ENCODE measurements around the gene PALM3.
A peak's percentile ranks its signal among the peaks of the same experiment; 100 is the strongest.

DNA sequence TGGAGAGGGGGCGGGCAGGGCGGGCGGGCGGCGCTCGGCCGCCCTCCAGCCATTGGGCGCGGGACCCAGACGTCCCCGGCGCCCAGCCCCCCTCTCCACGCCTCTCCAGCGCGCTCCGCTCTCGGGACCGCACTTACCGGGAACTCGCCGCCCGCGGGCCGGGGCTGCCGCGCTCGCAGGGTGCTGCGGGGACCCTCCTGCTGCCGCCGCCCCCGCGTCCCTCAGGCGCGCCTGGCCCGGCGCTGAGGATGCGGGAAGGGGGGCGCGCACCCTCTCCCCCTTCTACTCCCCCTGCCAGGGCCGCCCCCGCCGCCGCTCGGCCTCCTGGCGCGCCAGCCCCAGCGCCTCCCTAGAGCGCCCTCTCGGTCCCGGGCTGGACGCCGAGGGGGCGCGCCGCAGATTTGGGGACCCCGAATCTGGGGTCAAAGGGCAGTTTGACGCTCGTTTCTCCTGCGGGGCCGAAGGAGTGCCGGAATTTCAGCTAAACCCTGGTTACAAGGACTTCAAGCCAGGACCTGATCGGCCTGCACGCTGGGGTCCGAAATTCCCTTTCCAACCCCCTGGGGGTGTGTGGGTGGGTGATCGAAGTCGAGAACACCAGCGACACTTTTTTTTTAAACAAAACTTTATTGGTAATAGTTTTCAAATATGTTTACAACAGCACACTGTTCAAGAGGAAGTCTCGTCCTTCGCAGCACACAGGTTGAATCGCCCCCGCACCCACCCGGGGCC is 29.4 kb upstream of the PALM3 start:
- peak in 1 of 3 experiments; percentile 33 for TF ChIP-seq CTCF (IDR thresholded peaks at IDR 0.05)
- peak in 1 of 2 donors; percentile 65 for TF ChIP-seq POLR2A (IDR thresholded peaks at IDR 0.05)

Data from vagina (tissue), 2 donors.